ENCODE data around the gene NFRKB.

DNA sequence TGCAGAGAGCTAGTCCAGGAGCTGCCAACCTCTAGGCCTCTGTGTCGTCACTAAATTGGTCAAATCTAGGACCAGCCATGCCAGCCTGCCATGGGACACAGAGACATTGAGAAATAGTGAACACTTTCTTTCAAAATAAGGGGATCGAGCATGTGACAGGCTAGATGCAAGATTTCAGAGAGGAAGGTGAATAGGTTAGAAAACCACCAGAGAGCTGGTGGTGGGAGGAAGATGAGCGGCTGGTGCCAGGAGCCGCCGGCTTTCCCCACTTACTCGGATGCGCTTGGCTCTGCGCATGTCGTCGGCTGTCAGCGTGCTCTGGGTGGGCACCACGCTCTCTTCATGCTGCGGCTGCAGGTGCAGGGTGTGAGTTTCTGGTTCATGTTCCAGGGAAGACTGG, 35.4 kb upstream of the NFRKB start:
- TF ChIP-seq POLR2A (IDR thresholded peaks at IDR 0.05), result no peak
- TF ChIP-seq, protein P1, sequence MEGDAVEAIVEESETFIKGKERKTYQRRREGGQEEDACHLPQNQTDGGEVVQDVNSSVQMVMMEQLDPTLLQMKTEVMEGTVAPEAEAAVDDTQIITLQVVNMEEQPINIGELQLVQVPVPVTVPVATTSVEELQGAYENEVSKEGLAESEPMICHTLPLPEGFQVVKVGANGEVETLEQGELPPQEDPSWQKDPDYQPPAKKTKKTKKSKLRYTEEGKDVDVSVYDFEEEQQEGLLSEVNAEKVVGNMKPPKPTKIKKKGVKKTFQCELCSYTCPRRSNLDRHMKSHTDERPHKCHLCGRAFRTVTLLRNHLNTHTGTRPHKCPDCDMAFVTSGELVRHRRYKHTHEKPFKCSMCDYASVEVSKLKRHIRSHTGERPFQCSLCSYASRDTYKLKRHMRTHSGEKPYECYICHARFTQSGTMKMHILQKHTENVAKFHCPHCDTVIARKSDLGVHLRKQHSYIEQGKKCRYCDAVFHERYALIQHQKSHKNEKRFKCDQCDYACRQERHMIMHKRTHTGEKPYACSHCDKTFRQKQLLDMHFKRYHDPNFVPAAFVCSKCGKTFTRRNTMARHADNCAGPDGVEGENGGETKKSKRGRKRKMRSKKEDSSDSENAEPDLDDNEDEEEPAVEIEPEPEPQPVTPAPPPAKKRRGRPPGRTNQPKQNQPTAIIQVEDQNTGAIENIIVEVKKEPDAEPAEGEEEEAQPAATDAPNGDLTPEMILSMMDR (IDR thresholded peaks at IDR 0.05), result no peak
